Measurements from ENCODE around the gene CDC42BPB.
"Not testable (repeated sequence)": the region's sequence is repeated elsewhere in the genome, so short reads cannot be mapped to it uniquely, and the experiment has no call there.

Gene CDC42BPB

DNA sequence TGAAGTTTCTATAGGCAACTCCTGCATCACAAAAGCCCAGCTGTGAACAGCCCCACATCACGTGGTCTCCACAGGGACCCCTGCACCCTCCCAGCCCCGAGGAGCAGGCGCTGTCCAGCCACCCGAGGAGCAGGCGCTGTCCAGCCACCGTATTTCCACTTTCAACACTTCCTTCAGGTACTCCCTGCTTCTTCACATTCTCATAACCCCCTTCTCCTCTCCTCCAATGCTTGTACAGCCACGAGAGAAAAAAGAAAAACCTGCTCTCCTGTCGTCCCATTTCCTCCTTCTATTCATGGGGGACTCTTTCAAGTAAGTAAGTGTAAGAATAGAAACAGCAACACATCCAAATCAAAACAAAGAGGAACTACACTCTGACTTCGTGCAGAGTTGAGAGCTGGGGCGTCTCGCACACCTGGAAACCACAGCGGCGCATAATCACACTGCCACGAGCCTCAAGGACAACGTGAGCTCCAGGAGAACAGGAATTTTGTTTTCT lies 11.9 kb downstream of the CDC42BPB start:
- no peak for DNase-seq

DNA sequence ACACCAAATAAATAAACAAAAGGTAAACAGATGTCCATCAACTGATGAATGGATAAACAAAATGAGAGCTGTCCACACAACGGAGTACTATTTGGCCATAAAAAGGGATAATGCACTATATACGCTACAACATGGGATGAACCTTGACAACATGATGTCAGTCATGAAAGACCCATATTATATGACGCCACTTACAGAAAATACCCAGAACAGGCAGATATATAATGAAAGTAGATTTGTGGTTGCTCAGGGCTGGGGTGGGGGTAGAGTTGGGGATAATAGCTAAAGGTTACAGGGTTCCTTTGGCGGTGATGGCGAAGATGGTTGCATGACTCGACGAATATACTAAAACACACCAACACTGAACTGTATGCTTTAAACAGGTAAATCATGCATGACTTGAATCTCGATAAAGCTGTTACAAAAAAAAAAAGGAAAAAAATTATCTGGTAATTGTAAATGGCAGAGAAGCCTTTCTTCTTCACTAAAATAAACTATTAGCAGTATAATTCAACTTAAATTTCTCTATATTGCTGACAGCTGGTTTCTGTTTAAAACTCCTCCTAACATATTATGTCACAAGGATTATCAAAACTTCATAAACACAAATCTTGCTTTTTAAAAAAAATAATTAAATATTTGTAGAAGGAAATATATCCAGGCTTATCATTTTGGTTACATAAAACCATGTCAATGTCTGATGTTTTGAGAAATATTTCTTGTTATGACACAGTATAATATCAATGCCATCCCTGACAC lies 13.9 kb downstream of the CDC42BPB start:
- no peak for DNase-seq

DNA sequence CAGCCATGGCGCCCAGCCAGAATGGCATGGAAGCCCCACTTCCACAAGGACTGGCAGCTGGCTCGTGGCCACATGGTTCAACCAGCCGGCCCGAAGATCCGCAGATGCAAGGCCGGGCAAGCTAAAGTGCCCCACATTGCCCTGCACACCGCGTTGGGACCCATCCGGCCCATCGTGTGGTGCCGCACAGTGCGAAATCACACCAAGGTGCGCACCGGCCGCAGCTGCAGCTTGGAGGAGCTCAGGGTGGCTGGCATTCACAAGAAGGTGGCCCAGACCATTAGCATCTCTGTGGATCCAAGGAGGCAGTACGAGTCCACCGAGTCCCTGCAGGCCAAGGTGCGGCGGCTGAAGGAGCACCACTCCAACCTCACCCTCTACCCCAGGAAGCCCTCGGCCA lies 15.9 kb downstream of the CDC42BPB start:
- no peak for DNase-seq

DNA sequence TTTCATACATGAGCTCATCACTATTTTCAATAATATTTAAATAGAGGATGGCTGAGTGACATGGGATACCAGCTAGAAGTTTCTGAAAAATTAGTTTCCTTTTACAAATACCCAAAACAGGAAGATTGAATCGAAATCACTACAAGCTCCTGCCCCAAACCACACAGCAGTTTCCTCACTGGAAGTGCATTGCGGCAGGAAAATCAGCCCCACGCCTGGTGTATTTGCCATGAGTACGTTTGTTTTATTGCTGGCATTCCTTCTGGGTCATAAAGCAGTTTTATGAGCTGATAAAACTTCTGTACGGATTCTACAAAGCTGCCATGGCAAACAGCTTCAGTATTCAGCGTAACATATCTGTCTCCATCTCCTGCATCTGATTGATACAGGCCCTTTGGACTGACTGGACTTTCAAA lies 23.7 kb downstream of the CDC42BPB start:
- DNase-seq: no peak

DNA sequence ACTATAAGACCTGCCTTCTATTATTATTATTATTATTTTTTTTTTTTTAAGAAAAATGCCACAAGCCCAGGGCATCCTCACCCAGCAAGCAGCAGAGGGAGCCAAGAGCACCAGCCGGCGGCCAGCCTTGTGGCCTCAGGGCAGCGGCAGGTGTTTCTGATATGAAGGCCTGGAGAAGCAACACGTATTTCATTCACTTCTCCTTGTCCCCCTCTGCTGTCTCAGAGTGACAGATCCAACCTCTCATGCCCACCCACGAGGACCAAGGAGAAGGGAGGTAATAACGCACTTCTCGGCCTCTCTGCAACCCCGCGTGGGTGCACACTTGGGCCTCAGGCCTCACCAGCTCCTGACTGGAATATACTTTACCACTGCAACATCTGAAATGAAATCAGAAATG lies 25.4 kb downstream of the CDC42BPB start:
- no peak for DNase-seq

DNA sequence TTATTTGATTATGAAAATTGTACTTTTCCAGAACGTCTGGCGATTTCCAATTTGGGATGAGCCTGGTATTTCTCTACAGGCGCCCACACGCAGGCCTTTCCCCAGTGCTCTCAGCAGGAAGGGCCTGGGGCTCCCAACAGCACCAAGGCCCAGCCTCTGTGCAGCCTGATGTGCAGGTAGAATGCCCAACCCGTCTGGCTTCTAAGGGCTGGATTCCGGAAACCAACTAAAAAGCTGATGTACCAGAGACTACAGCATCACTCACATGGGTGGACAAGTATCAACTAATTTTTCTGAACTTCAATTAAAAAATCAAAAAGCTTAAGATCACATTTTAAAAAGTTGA lies 25.8 kb downstream of the CDC42BPB start:
- DNase-seq: no peak

DNA sequence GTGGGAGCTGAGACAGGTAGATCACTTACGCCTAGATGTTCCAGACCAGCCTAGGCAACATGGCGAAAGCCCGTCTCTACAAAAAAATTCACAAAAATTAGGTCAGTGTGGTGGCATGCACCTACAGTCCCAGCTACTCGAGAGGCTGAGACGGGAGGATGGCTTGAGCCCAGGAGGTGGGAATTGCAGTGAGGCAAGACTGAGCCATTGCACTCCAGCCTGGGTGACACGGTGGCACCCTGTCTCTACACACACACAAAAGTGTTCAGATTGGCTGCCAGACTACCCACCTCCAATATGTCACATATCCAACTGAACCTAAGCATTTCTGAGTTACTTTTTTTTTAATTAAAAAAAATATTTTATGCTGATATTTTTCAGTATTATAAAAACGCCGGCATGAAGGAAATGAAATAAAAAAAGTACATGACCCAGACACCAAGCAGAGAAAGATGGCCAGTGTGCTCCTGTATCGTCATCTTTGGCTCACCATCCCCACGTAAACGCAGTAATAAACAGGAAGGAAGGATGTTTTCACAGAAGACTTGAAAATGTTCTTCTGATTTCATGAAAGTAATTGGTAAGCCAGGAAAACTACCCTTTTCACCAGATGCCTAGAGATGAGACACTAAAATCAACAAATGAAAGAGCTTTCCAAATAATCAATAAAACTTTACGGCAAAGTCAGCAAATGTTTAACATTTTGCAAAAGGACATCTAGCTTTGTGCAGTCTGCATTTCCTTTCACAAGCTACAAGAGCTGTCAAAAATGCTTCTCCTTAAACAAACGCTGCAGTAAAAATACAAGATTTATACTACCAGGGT lies 26.4 kb downstream of the CDC42BPB start:
- no peak for DNase-seq

DNA sequence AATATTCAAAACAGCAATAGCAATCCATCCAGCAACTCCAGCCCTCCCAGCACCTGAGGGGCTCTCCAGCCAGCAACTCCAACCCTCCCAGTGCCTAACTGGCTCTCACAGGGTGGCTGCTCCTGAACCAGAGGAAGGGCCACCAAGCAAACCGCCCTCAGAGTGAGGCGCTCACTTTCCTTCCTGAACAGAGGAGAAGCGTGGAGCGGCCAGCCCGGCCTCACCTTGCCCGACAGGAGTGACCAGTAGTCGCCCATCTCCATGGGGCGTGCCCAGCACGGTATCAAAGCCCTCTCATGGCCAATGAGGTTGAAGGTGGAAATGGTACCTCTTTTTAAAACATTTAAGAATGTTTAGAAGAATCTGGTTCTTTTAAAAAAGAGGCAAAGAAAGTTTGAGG lies 27.4 kb downstream of the CDC42BPB start:
- DNase-seq: no peak

DNA sequence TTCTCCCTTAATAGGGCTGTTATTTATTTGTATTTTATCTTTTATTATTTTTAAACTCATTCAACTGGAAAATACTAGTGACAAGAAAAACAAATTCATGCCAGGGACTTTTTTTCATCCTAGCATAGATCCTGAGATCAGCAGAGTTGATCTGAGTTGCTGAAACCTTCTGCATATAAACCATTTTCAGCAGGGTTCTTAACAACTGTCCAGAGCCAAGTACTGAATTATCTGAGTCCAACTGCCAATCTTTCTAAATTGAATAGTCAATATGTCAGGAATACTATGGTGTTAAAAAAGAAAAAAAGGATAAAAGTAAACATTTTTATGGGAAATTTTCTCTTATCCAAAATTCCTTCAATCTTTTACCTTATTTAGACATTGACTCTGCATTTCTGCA lies 28.6 kb downstream of the CDC42BPB start:
- DNase-seq: no peak

DNA sequence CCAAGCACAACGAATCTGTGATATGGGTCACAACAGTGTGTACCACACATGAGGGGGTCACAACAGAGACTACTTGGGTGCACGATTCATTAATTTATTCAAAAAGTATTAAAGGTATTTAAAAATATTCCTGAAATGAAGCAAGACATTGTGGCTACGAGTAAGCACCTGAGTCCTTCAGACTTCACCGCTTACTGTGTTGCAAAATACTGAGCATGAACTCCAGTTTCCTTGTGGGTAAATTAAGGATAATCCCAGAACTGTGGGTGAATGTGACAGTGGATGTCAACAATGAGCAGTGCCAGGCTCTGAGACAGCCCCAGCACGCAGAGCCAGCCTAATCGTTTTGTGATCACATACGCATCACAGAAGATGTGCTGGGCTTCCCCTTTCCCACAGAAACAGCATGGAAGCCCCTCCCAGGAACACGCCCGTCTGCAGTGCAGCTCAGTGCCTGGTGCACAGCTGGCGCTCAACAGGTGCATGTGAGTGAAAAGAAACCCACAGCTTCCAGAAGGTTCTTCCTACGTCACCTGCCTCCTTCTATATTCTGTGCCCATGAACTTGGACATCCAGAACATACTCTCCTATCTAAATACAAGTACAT lies 29.1 kb downstream of the CDC42BPB start:
- no peak for DNase-seq

DNA sequence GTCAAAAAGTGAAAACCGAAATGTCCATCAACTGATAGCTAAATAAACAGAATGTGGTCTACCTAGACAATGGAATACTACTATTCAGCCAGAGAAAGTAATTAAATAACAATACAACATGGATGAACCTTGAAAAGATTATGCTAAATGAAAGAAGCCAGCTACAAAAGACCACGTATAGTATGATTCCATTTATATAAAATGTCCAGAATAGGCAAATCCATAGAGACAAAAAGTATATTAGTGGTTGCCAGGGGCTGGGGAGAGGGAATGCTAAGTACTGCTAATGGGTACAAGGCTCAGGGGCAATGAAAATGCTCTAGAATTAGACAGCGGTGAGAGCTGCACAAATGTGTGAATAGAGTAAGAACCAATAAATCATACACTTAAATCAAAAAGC lies 29.9 kb downstream of the CDC42BPB start:
- DNase-seq: no peak

DNA sequence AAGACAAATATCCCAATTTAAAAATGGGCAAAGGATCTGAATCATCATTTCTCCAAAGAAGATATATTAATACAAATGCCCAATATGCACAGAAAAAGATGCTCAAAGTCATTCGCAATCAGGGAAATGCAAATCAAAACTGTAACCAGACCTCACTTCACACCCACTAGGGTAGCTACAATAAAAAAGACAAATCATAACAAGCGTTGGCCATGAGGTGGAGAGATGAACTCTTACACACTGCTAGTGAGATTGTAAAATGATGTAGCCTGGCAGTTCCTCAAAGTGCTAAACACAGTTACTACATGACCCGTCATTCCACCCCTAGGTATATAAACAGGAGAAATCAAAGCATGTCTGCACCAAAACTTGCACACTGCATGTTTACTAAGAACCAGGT lies 30.4 kb downstream of the CDC42BPB start:
- DNase-seq: no peak

DNA sequence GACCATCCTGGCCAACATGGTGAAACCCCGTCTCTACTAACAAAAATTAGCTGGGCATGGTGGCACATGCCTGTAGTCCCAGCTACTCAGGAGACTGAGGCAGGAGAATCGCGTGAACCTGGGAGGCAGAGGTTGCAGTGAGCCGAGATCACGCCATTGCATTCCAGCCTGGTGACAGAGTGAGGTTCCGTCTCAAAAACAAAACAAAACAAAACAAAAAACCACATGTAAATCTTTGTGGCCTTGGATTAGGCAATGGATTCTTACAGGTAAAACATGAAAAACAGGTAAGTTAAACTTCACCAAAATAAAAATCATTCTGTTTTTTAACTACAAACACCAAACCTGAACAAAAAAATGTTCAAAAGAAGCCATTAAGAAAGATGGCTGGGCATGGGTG lies 31.2 kb downstream of the CDC42BPB start:
- not testable (repeated sequence) for DNase-seq

DNA sequence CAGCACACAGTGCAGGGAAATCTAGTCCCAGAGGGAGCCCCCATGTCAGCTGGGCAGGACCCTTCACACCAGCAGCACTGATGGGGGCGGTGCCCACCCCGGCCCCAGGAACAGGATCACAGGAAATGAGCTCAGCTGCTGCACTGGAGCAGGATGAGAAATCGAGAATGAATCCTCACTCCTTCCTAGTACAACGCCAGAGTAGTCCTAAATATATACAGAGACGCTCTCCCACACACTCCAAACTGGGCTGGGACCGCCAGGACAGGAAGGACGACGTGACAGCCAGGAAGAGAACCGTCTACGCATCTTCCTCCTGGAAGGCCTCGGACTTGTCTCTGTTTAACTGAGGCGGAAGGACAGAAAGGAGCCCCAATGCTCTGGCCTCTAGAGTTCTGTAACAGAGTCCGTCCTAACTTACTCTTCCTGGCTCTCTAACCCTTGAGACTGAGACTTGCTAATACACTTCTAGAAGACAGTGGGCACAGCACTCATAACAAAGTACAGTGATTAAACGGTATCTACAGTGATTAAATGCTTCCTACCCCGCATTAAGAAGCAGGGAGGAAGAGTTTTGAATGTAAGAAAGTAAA lies 33.4 kb downstream of the CDC42BPB start:
- peak; percentile 84 for DNase-seq

DNA sequence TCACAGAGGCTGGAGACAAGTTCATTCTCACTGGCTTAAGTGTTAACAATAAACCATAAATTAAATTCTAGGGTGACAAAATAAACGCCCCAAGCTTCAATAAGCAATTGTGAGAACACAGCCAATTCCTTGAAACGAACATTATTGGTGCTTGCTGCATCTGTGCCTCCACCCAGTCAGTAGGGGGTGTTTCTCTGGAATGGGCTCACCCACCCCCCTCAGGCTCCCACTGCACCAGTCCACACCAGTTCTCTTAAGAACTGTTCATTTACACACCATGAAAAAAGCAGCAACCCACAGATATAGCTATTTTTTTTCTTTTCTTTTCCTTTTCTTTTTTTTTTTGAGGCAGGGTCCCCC lies 34.7 kb downstream of the CDC42BPB start:
- peak; percentile 20 for DNase-seq

DNA sequence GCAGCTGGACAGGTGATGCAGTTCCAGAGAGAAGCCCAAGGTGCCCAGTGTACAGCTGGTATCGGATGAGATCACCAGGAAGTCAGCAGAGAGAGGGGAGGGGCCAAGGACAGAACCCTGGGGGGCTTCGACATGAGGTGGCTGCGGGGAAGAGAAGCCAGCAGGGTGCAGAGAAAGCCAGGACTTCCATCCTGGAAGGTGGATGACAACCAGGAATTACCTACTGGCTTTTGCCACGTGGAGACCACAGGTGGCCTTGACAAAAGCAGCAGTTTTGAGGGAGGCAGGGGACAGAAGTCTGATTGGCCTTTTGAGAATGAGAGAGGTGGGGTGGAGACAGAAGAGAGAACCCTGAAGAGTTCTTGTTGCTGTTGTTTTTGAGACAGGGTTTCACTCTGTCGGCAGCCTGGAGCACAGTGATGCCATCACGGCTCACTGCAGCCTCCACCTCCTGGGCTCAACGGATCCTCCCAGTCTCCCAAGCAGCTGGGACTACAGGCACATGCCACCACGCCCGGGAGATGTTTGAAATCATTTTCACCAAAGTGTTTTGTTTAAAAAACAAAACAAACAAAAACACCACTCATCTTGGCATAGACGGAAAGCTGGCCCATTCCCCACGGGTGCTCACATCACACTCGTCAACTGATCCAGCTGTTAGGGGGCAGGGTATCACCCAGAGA lies 35.2 kb downstream of the CDC42BPB start:
- peak; percentile 36 for DNase-seq

DNA sequence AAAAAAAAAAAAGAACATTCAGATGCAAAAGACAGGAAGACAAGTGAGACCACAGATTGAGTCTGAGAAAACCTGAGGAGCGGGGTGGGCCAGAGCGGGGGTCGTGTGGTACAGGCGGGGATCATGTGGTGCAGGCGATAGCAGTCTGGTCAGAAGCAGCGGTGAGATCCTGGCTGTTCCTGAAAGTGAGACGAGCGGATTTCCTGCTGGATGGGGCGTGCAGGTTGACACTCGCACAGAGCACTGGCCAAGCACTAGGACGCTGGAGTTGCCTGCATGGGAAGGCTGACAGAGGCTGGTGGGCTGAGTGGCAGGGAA lies 35.7 kb downstream of the CDC42BPB start:
- DNase-seq: no peak

DNA sequence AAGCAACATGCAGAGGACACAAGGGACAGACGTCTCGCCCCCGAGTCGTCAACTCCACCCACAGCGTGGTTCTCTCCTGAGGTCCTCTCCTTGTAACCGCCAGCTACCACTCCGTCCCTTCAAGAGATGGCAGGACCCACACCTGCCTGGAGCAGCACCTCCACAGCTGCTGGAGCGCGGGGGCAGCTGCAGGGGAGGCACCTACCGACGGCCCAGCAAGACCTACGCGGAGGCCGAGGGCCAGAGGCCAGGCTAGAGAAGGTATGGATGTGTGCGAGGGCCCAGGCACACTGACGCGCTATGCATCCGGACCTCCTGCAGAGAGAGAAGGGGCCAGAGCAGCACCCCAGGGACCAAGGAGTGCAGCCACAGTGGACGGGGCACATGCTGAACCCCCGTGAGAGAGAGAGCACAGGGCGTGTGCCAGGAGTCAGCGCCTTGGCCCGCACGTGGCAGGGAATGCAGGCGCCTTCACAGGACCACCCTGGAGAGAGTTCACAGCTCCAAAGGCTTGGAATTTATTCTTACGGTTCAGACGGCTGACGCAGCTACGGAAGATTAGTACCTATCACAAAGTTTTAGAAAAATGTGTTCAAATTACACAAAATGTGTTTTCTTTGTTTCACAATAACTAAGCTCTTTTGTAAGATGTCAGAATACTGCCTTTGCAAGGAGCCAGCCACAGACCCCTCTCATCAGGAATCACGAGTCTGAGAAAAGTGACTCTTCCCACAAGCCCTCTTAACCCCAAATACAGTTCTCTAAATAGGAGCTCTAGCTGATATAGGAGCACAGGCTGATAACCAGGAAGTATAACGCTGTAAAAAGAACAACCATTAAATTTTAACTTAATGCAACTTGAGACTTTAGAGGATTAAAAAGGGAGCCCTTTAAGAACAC lies 36.8 kb downstream of the CDC42BPB start:
- no peak for DNase-seq

DNA sequence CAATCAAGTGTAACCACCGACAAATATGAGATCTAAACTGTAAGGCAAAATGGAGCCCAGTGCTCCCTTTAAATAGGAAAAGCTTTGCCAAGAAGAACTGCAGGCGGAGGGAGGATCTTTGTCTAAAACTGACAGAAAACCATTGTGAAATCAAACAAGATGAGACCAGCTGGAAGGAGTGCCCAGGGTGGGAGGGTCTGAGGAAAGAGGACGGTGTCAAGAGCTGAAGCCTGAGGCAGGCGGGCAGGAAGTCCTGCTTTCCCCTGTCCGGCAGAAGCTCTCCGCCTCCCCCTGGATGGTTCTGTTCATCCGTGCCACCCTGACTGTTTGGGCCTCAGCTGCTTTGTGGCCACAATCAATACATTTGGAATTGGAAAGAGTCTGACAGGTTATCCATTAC lies 37.5 kb downstream of the CDC42BPB start:
- DNase-seq: no peak

DNA sequence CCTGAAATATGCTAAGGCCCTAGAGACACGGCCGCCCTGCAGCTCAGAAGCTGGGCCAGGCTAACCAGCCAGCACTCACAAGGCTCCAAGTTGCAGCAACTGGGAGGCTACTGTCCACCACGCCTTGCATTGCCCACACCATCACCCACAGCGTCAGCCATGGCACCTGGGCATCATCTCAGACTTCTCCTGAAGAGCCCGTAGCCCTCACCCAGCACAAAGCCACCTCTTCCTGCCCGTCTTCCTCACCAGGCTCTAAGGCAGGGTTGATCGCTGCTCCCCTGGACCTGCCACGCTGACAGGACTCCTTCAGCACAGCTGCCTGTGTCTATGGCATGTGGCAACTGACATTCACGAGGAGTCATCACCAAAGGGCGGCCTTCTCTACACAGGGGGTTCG lies 38.1 kb downstream of the CDC42BPB start:
- no peak for DNase-seq

DNA sequence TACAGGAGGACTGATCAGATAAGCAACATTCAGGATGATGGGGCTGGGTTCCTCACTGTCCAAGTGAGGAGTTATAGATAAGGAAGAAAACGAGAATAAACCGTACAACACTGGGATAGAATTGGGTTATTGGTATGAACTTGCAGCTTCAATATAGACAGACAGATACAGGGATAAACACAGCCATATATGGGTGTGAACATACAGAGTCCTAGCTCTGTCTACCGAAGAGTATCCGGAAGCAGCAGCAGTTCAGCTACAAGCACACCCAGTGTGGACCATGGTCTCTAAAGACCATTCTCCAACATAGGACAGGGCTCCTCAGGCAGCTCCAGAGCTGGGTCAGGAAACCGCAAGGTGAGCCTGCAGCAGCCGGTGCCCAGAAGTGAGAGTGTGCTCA lies 40.8 kb downstream of the CDC42BPB start:
- no peak for DNase-seq

DNA sequence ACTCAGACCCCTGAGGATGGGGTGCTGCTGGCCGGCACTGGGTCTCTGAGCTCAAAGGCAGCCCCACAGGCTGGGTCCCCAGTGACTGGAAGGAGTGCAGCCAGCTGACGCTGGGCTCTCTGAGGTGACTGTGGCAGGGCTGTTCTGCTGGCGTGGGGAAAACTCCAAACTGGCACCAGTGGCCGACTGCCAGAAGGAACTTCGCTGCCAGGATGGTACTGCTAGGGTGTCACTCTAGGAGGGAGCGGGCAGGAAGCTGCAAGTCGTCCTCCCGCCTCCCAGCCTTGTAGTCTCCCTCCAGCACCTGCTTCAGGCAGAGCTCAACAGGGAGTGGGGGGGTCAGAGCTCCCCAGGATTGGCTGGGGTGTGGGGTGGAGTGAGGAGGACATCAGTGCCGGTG lies 41.3 kb downstream of the CDC42BPB start:
- DNase-seq: no peak
